D341Med (cell line): ENCODE measurements around the gene SH2D3A.
"Not testable (repeated sequence)": the region's sequence is repeated elsewhere in the genome, so short reads cannot be mapped to it uniquely, and the experiment has no call there.

Experiments
- DNase-seq: peaks from one replicate; pipeline ENCODE4 v3.0.0; 2012; ENCODE audit warnings: low spot score

The SH2D3A gene

DNA sequence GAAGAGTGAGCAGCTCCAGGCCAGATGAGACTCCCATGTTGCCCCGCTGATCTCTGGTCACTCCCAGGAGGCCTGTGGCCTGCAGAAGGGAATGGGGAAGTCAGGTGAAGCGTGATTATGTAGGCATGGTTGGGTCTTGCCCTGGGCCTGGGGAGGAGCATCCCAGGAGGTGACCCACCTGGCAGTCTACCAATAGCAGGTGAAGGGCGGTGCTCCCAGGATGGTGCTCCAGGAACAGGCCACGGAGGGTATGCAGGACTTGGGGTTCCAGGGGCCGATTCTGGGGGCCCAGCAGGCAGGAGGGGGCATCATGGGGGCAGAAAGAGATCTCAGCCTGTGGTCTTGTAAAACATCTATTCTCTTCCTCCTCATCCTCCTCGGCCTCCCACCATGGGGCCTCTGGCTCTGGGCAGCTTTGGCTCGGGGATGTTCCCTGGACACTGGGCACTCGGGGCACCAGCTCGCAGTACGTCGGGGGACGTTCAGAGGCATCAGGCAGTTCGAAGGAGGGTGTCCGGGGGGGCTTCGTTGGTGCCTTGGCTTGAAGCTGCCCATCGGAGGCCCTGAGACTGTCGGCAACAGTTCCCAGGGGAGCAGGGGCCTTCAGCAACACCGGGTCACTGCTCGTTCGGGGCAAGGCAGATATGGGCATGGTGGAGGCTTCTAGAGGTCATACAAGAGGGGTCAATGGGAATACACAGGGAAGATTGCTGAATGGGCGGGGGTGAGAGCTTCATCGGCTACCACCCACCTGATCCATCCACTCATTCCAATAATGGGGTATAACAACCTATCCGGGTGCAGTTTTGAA lies 12.4 kb downstream of the SH2D3A start:
- DNase-seq: no peak

DNA sequence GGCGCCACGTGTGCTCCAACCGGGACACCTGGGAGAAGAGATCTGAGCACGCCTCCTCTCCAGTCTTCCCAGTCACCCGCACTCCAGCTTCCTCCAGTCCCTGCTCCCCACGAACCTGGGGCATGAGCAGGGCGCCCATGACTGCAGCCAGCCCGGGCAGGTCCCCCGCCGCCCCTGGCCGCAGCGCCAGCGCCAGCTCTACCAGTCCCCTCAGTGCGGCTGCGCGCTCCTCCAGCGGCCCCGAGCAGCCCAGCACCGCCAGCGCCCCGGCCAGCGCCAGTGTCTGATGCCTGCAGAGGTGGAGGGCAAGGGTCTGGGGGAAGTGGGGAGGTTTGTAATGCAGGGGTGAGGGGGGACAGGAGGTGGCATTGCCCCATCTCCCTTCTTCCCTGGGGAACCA lies 13.1 kb downstream of the SH2D3A start:
- DNase-seq: no peak

DNA sequence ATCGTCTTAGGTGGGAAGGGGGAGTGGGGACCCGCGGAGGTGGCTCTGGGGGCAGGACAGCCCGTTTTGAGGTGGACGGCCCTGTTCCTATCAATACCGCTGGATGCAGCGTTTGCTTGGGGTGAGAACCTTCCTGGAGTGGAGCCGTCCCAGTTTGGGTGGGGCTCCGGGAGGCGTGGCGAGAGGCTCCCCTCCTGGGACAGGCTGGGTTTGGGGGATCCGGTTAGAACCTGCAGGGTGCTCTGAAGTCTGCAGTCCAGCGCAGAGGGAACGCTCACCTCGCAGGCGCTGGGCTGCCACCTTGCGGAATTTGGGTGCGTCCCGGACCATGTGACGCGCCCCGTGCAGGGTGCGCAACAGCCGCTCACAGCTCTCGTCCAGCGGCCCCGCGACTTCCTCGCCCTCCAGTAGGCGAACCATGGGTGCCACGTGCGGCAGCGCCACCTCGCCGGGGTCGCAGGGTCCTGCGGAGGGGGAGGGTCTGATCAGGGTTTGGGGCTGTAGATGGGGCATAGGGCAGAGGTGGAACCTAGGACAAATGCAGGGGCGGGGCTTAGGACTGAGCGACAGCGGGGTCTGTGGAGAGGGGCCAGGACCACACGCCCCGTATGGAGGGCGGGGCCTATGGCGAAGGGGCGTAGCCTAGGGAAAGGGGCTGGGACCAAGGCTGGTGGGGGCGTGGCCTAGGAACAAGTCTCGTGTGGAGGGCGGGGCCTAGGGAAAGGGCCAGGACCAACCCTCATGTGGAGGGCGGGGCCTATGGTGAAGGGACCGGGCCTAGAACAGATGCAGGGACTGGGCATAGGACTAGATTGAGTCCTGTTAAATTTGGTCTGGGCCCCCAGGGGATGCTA lies 13.8 kb downstream of the SH2D3A start:
- DNase-seq: peak; percentile 89

DNA sequence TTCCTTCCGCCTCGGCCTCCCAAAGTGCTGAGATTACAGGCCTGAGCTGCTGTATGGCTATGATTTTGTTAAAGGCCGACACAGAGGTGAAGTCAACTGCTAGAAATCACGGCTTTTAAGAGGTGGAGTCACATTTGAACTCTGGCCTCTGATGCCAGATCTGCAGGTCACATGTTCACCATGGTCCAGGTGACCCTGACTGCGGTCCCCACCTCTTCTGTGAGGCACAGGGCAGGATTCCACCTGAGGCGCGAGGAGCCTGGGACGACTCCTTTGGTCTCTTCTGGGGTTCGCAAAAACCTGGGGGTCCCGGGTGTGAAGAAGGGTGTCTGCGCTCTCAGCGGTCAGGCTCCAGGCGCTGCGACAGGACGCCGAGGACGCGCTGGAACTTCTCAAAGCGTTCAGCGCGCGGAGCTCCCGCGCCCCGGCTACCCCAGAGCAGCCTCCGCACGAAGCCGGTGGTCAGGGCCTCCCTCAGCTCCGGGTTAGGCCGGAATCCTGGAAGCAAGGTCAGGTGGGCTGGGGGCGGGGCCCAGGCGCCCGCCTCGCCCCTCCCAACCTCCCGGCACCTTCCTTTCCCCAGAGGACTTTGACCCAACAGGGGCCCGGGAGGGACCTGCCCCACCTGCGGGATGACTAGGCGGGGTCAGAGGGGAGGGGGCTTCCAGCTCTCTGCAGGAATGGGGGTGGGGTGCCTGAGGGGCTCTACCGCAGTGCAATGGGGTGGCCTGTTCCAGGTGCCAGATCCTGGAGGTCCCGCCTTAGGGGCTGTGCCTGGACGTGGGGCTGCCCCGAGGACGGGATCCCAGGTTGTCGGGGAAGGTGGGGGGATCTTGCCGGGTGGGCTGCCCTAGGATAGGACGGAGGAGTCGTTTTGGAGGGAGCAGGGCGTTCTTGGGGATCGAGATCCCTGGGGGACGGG lies 14.7 kb downstream of the SH2D3A start:
- DNase-seq: peak; percentile 38

DNA sequence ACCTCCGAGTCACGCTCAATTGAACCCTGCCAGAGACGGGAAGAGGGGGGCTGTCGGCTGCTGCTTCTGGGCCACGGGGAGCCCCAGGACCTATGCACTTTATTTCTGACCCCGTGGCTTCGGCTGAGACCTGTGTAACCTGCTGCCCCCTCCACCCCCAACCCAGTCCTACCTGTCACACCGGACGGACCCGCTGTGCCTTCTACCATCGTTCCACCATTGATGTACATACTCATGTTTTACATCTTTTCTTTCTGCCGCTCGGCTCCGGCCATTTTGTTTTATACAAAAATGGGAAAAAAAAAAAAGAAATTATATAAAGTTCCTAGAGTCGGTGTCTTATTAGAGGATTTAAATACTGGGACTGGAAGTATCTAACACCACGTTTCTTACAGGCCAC lies 16.0 kb downstream of the SH2D3A start:
- DNase-seq: no peak

DNA sequence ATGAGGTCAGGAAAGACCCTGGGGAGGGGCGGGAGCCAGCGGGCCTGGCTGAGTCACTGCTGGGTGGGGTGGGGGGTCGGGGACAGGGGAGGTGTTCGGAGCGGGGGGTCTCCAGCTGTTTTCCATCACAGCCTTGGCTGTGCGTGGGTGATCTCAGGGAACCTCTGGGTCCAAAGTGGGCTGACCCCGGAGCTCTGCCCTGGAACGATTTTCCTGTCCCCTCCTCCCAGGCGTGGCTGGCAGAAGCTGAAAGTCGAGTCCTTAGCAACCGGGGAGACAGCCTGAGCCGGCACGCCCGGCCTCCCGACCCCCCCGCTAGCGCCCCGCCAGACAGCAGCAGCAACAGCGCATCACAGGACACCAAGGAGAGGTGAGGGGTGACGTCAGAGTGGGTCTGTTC lies 17.2 kb downstream of the SH2D3A start:
- peak; percentile 45 for DNase-seq

DNA sequence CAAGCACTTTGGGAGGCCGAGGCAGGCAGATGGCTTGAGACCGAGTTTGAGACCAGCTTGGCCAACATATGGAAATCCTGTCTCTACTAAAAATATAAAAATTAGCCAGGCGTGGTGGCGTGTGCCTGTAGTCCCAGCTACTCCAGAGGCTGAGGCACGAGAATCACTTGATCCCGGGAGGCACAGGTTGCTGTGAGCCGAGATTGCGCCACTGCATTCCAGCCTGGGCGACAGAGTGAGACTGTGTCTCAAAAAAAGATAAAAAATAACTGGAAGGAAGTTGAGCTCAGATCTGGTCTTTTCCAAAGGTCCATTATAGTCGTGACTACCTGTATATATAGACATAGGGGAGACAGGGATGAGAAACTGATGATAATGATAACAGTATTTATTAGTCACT lies 18.7 kb downstream of the SH2D3A start:
- DNase-seq: not testable (repeated sequence)

DNA sequence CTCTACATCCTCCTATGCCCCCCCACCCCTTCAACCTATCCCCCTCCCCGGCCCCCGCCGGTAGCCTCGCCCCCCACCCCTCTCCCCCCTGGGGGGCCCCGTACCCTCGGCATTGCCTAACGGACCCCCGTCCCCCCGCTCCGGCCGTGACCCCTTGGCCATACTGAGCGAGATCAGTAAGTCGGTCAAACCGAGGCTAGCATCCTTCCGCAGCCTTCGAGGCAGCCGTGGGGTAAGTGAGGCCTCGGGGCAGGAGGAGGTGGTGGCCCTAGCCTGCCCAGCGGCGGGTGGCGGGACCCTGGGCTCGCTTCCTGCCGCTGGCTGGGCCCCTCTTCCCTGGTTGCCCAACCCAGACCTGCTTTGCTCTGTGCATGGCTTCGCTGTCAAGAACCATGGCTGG lies 21.3 kb downstream of the SH2D3A start:
- DNase-seq: no peak

DNA sequence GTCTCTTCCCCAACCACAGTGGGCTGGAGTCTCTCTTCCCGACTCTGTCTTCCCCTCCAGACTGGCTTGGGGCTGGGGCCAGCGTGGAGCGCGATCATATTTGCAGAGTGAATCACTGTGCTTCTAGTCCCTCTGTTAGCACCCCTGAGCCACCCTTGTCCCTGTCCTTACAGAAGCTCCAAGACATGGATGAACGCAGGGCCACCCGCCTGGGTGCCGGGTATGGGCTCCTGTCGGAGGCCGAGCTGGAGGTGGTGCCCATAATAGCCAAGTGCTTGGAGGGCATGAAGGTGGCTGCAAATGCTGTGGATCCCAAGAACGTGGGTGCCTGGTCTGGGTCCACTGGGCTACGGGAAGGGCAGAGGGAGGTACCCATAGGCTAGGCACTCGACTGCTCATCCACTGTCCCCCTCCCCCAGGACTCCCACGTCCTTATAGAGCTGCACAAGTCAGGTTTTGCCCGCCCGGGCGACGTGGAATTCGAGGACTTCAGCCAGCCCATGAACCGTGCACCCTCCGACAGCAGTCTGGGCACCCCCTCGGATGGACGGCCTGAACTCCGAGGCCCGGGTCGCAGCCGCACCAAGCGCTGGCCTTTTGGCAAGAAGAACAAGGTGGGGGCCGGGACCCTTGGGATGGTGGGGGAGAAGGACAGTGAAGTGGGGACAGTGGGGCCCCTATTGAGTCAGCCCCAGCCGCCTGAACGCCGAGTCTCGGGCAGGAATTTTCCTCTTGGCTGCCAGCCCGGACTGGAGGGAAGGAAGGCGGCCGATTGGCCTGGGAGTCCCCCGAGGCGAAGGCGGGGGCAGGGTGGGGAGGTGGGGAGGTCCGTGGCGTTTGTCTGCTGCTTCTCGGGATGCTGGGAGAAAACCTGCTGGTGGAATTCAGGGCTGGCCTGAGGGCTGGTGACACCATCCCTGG lies 22.6 kb downstream of the SH2D3A start:
- DNase-seq: peak; percentile 88

DNA sequence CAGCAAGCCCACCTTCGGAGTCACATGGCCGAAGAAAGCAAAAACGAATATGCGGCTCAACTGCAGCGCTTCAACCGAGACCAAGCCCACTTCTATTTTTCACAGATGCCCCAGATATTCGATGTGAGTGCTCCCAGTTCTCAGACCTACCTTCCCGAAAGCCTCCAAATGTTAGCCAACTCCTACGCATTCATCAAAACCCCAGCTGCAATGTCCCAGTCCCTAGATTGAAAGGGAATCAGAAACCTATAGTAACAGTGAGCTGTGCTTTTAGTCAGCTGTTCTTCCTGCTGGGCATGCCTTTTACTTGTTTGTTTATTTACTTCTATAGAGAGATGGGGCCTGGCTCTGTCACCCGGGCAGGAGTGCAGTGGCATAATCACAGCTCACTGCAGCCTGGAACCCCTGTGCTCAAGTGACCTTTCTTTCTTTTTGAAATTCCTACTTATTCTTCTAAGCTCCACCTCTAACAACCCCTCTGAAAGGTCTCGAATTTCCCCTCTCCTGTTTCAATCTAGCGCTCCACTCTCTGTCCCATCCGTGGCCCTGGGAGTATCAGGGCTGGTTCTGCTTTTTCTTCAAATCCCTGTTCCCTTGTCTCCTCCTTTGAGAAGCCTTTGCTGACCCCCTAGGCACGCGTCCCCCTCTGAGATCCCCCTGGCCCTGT lies 23.4 kb downstream of the SH2D3A start:
- no peak for DNase-seq

DNA sequence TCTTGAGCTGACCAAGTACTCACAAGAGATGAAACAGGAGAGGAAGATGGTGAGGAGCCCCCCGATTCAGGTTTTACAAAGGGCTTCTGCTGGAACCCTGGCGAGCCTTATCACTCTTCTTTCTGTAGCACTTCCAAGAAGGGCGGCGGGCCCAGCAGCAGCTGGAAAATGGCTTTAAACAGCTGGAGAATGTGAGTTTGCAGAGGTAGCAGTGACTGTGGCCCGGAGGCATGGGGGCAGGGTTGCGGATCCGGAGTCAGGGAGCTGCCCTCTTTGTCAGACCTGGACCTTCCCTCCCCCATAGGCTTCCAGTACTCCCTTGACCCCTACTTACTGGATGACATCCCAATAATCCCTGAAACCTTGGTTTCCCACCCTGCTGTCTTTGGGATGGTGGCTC lies 24.2 kb downstream of the SH2D3A start:
- no peak for DNase-seq

DNA sequence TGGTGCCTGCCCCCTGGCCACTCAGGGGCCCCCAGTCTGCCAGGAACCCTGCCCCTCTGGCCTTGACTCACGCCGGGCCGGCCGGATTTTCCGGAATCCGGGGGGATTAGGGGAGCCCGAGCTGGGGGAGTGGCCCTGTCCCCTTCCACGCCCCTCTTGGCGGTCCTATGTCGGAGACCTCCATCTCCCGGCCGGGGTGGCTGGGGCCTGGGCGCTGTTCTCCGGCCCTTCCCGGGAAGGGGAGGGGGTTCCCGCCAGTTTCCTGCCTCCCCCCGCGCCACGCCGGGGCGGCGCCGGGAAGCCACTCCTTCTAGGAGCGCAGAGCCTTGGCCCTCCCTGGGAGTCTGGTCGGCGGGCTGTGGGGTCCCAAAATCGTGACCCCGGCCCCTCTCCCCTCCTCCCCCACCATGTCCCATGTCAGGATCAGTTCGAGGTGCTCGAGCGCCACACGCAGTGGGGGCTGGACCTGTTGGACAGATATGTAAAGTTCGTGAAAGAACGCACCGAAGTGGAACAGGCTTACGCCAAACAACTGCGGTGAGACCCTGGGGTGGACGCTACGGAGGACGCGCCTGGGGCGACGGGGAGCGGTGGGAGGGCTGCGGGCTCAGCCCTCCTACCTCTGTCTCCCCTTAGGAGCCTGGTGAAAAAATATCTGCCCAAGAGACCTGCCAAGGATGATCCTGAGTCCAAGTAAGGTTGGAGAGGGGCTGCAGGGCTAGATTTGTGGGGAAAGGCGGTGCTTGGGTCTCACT lies 26.5 kb downstream of the SH2D3A start:
- DNase-seq: peak; percentile 67

DNA sequence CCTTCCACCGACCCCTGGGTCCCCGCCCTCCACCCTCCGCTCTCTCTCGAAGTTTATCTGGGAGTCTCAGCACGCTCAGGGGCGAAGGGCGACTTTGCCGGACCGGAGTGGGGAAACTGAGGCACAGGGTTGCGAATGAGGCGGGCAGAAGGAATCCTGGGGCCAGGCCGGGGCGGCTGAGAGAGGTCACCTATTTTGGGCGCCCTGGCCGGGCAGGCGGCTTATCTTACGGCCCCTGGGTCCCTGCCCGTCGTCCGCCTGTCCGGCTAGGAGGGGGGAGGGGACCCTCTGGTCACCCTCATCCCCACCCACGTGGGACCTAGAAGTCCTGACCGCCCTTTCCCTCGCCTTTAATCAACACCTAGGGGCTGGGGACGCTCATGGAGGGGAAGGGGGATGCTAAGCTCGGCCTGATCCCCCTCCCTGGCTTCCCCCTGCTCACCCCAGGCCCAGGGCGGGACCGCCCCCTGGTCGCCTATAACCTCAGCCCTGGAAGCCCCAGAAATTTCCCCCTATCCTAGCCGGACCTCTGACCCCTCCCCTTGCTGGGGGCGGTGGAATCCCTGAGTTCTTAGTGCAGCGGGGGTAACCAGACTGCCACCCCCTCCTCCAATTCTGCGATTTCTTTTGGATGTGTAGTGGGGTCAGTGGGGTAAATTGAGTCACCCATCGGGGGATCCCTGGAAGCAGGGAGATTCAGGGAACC lies 27.2 kb downstream of the SH2D3A start:
- DNase-seq: no peak

DNA sequence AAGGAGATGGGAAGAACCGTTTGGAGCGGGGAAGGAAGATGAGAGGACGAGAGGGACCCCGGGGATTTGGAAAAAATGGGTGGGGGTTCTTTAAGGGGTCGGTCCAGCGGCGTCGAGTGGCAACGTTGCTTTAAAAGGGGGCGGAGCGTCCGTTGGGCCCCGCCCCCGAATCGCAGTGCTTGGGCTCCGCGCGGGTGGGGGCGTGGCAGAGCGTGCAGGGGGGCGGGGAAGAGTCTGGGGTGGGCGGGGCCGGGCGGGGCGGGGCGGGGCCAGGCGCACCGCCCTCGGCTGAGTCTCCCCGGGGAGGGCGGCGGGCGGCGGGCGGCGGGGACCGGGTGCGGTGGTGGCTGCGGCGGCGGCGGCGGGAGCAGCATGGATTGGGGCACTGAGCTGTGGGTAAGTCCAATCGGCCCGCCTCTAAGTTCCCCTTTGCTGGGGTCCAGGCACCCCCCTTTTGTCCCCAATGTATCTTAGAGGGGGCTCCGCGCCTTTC lies 27.8 kb downstream of the SH2D3A start, which contains the start of gene TRIP10:
Gene TRIP10 (plus strand): TSS at position 291 of the 493 bp plus-strand sequence. CDS start 82 bp downstream, at position 373.
- DNase-seq: peak; percentile 91

DNA sequence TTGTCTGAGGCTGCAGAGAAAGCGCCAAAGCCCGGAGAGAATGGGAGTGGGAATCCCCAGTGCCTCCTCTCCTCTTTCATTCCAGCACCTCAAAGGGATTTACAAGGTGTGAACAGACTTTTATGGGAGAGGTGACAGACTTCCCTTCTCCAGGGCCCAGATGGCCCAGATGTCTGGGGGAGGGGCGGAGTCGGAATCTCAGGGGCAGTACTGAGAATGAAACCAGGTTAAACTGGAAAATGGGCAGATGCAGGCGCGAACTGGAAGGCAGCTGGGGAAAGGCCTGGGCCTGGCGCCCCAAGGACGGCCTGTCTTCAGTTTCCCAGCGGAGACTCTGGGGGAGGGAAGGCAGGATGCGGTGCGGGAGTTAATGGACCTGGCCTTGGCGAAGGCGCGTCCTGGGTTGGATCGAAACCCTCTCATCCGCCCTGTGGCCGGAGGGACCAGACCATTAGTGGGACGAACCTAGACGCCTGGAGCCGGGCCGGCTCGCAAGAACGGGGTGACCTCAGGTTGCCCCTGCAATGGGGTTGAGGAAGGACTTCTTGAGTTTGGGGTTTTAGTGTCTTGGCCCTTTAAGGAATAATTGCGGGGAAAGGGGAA lies 28.3 kb downstream of the SH2D3A start:
- DNase-seq: peak; percentile 70

DNA sequence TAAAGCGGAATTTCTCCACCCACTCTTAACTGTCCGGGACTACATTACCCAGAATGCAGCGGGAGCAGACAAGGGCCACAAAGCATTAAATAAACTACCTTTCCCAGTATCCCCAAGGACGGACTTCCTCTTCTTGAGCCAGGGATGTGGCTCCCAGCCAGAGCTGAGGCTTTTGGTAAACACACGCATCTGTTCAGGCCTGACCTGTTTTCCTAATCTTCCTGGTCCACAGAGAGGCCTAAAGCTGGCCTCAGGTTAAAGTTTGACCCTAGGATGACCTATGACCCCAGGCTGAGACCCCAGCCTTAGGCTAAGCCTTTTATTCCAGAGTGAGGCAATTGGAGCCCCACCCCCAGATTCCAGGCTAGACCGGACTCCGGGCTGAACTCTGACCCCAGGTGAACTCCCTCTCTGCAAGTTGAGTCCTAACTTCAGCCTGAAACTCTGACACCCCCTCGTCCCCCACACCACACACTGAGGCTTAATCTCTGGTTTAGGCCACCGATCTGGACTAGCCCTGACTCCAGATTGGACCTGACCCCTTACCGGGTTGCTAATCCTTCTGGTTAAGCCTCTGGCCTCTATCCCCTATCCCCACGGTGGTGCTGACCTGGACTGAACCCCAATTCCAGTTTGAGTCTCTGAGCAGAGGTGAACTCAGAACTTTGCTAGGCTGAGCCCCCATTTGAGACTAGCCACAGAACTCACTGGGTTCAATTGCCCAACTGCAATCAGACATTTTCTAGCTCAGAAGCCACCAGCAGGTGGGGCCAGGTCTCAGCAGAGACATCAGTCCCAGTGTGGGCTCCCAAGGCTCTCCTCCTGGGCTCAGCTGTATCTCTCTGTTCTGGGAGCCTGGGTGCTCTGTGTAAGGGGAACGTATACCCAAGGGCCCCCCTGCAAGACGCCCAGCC lies 29.1 kb downstream of the SH2D3A start:
- no peak for DNase-seq

DNA sequence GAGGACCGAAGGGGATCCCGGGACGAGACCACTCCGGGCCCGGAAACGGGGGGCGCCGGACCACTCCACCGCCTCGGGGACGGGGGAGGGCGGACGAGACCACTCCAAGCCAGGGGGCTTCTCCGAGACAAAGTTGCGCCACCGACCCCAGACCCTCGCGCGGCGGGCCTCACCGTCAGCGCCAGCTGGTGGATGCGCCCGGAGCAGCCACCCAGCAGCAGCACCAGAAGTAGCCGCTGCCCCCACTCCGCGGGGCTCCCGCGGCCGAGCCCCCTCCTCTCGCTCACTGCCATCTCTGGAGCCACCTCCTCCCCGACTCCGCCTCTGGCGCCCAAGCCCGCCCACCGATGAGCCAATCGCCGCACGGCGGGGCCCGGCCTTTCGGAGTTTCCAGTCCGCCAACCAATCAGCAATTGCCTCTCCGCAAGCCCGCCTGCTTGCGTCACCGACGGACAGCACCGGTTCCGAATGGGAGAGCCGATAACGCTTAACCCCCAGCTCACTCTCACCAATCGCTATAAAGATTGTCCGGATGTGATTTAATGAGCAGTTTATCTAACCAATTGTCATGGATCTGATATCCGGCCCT lies 29.9 kb downstream of the SH2D3A start, which contains the start of gene GPR108:
Gene GPR108 (minus strand): TSS at position 297 of the 589 bp plus-strand sequence. CDS start 4 bp downstream, at position 293.
- peak; percentile 98 for DNase-seq
